Measurements from ENCODE around the gene IGSF5.

IGSF5 gene

GRCh38 chr21:39705849-39706248, 39.1 kb upstream of the IGSF5 start (continued):
- TF ChIP-seq, protein P1, sequence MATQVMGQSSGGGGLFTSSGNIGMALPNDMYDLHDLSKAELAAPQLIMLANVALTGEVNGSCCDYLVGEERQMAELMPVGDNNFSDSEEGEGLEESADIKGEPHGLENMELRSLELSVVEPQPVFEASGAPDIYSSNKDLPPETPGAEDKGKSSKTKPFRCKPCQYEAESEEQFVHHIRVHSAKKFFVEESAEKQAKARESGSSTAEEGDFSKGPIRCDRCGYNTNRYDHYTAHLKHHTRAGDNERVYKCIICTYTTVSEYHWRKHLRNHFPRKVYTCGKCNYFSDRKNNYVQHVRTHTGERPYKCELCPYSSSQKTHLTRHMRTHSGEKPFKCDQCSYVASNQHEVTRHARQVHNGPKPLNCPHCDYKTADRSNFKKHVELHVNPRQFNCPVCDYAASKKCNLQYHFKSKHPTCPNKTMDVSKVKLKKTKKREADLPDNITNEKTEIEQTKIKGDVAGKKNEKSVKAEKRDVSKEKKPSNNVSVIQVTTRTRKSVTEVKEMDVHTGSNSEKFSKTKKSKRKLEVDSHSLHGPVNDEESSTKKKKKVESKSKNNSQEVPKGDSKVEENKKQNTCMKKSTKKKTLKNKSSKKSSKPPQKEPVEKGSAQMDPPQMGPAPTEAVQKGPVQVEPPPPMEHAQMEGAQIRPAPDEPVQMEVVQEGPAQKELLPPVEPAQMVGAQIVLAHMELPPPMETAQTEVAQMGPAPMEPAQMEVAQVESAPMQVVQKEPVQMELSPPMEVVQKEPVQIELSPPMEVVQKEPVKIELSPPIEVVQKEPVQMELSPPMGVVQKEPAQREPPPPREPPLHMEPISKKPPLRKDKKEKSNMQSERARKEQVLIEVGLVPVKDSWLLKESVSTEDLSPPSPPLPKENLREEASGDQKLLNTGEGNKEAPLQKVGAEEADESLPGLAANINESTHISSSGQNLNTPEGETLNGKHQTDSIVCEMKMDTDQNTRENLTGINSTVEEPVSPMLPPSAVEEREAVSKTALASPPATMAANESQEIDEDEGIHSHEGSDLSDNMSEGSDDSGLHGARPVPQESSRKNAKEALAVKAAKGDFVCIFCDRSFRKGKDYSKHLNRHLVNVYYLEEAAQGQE (tag by site-specific recombination; IDR thresholded peaks at IDR 0.05) = no peak
- TF ChIP-seq ZNF211 (tag by site-specific recombination; IDR thresholded peaks at IDR 0.05; ENCODE audit: low read depth) = no peak
- no peak for TF ChIP-seq ZNF514 (tag by site-specific recombination; IDR thresholded peaks at IDR 0.05)

GRCh38 chr21:39707316-39707715, 37.7 kb upstream of the IGSF5 start:
- POLR2A ChIA-PET = no interaction called here
- Histone ChIP-seq H3K27ac (ENCODE audit: extremely low read depth, low read depth, low read length) (no peak overlapping the region), H3K9me3 (ENCODE audit: control insufficient read depth, insufficient read depth, low read depth, low read length) (no peaks in the 10 kb centered on the region), H3K4me1 (ENCODE audit: control insufficient read depth, insufficient read depth, low read length) (no peaks in the 10 kb centered on the region), H3K4me3 (ENCODE audit: low read depth, low read length) (no peak overlapping the region), H3K36me3 (ENCODE audit: control insufficient read depth in 2 of 2, insufficient read depth in 1 of 2, low read length in 2 of 2) (no peaks in the 10 kb centered on the region)
- TF ChIP-seq ZNF2 (tag by site-specific recombination; IDR thresholded peaks at IDR 0.05) = no peak
- no peak for TF ChIP-seq ZSCAN4 (tag by site-specific recombination; IDR thresholded peaks at IDR 0.05)
- TF ChIP-seq ZFHX2 (tag by site-specific recombination; conservative IDR thresholded peaks at IDR 0.05) = no peak
- TF ChIP-seq ZNF626 (tag by site-specific recombination; IDR thresholded peaks at IDR 0.05) = no peak
- CTCF ChIA-PET = interaction anchor here (2.7 to 5.3 kb wide), 2 partner anchors 8 to 190 kb away, joined by 13 to 47 read pairs; no protein-coding TSS in a partner anchor

DNA sequence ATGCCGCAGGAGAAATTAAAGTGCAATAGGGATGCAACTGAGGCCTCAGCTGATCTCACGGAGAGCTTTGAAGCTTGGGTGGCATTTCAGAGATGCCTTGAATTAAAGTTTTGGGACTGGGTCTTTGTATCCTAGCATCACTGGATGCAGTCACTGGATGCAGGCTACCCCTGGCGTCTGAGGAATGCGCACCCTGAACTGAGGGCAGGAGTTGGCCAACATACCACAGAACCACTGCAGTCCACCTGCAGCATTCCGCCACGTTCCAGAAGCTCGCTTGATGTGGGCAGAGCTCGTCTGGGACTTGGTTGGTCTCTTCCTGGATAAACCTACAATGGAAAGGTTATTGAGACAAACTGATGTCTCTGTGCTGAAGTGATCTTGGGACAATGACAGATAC, 34.1 kb upstream of the IGSF5 start:
- POLR2A ChIA-PET = no interaction called here
- H3K4me1 ChIP-seq (ENCODE audit: control insufficient read depth, insufficient read depth, low read length) = no peaks in the 10 kb centered on the region
- no peak overlapping the region for H3K27ac ChIP-seq (ENCODE audit: extremely low read depth, low read depth, low read length)
- CTCF ChIA-PET = interaction anchor here (5.3 kb wide), 1 partner anchor 193 kb away, joined by 47 read pairs; no protein-coding TSS in a partner anchor
- H3K4me3 ChIP-seq (ENCODE audit: low read depth, low read length) = no peak overlapping the region
- H3K36me3 ChIP-seq (ENCODE audit: control insufficient read depth in 2 of 2, insufficient read depth in 1 of 2, low read length in 2 of 2) = no peaks in the 10 kb centered on the region
- TF ChIP-seq ZXDB (tag by site-specific recombination; IDR thresholded peaks at IDR 0.05) (no peak), ZNF202 (tag by site-specific recombination; IDR thresholded peaks at IDR 0.05; ENCODE audit: borderline replicate concordance) (no peak), ZNF23 (tag by site-specific recombination; IDR thresholded peaks at IDR 0.05; ENCODE audit: borderline replicate concordance) (no peak), ZNF132 (tag by site-specific recombination; IDR thresholded peaks at IDR 0.05; ENCODE audit: borderline replicate concordance) (no peak), ZBTB20 (tag by site-specific recombination; IDR thresholded peaks at IDR 0.05) (no peak), ZNF501 (tag by site-specific recombination; IDR thresholded peaks at IDR 0.05) (no peak), ZNF341 (tag by site-specific recombination; IDR thresholded peaks at IDR 0.05; ENCODE audit: low read depth) (no peak), ZBTB48 (tag by site-specific recombination; IDR thresholded peaks at IDR 0.05) (no peak), ZNF148 (tag by site-specific recombination; IDR thresholded peaks at IDR 0.05; ENCODE audit: borderline replicate concordance) (no peak), ZNF155 (tag by site-specific recombination; IDR thresholded peaks at IDR 0.05) (no peak)
- TF ChIP-seq, protein P2, sequence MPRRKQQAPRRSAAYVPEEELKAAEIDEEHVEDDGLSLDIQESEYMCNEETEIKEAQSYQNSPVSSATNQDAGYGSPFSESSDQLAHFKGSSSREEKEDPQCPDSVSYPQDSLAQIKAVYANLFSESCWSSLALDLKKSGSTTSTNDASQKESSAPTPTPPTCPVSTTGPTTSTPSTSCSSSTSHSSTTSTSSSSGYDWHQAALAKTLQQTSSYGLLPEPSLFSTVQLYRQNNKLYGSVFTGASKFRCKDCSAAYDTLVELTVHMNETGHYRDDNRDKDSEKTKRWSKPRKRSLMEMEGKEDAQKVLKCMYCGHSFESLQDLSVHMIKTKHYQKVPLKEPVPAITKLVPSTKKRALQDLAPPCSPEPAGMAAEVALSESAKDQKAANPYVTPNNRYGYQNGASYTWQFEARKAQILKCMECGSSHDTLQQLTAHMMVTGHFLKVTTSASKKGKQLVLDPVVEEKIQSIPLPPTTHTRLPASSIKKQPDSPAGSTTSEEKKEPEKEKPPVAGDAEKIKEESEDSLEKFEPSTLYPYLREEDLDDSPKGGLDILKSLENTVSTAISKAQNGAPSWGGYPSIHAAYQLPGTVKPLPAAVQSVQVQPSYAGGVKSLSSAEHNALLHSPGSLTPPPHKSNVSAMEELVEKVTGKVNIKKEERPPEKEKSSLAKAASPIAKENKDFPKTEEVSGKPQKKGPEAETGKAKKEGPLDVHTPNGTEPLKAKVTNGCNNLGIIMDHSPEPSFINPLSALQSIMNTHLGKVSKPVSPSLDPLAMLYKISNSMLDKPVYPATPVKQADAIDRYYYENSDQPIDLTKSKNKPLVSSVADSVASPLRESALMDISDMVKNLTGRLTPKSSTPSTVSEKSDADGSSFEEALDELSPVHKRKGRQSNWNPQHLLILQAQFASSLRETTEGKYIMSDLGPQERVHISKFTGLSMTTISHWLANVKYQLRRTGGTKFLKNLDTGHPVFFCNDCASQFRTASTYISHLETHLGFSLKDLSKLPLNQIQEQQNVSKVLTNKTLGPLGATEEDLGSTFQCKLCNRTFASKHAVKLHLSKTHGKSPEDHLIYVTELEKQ (tag by site-specific recombination; IDR thresholded peaks at IDR 0.05; ENCODE audit: borderline replicate concordance) = no peak
- H3K9me3 ChIP-seq (ENCODE audit: control insufficient read depth, insufficient read depth, low read depth, low read length) = no peaks in the 10 kb centered on the region
